Endothelial cell of umbilical vein (primary cell): ENCODE results near the gene INHA.

Experiments
- EZH2 ChIP-seq: IDR thresholded peaks from 2 replicates; pipeline ENCODE4 v1.6.1; 2012; ENCODE audit warnings: borderline replicate concordance, low read depth, mild to moderate bottlenecking, moderate library complexity, low read length, inconsistent platforms; ENCODE audit not compliant: severe bottlenecking
- FOS ChIP-seq: IDR thresholded peaks from 2 replicates; pipeline ENCODE4 v1.6.1; 2011; ENCODE audit warnings: mild to moderate bottlenecking, low read length, moderate library complexity, borderline replicate concordance; ENCODE audit not compliant: insufficient read depth
- GATA2 ChIP-seq: IDR thresholded peaks from 2 replicates; pipeline ENCODE4 v1.7.0; 2011; ENCODE audit warnings: low read depth, mild to moderate bottlenecking, moderate library complexity, mixed read lengths, low read length; ENCODE audit not compliant: insufficient read length, insufficient read depth
- JUN ChIP-seq: IDR thresholded peaks from 2 replicates; pipeline ENCODE4 v1.6.1; 2011; ENCODE audit warnings: borderline replicate concordance, low read depth; ENCODE audit not compliant: insufficient read length, insufficient read depth
- MYC ChIP-seq: IDR thresholded peaks from one replicate; pipeline ENCODE4 v1.6.1; 2011; ENCODE audit warnings: mild to moderate bottlenecking, low read depth, low read length
- POLR2A ChIP-seq: IDR thresholded peaks from 2 replicates; pipeline ENCODE4 v1.6.1; 2012; ENCODE audit warnings: low read depth, mild to moderate bottlenecking, control low read depth, low read length
- TF ChIP-seq, protein P1 (sequence below), 2 donors: IDR thresholded peaks; 1 replicate in 1 of 2; 2 replicates in 1 of 2; pipeline ENCODE4 v1.5.1; 2011; ENCODE audit warnings: low read length in 2 of 2, mild to moderate bottlenecking in 2 of 2, moderate library complexity in 2 of 2, control low read depth in 1 of 2, inconsistent platforms in 1 of 2, low read depth in 1 of 2; ENCODE audit not compliant: insufficient read depth in 1 of 2; ENCODE audit errors: extremely low read depth in 1 of 2
- TF ChIP-seq, protein P2 (sequence below): IDR thresholded peaks from 2 replicates; pipeline ENCODE4 v1.6.1; 2011; ENCODE audit not compliant: insufficient read depth, insufficient read length

DNA sequence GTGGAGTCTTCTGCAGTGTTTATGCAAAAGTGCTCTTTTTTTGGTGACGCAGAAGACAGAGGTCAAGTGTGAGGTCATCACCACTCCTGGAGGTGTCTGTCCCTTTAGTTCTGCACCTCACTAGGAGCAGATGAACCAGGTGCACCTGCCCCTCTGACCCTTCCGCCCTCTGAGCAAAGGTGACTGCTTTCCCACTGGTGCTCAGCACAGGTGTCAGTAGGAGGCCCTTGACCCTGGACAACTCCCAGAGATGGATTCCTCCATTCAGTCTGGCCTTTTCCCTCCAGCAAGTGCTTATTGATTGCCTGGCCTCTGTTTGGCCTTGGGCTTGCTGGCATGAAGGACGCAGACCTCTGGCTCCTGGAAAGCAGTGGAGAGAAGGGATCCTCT is 46.6 kb downstream of the INHA start:
- TF ChIP-seq, protein P1, sequence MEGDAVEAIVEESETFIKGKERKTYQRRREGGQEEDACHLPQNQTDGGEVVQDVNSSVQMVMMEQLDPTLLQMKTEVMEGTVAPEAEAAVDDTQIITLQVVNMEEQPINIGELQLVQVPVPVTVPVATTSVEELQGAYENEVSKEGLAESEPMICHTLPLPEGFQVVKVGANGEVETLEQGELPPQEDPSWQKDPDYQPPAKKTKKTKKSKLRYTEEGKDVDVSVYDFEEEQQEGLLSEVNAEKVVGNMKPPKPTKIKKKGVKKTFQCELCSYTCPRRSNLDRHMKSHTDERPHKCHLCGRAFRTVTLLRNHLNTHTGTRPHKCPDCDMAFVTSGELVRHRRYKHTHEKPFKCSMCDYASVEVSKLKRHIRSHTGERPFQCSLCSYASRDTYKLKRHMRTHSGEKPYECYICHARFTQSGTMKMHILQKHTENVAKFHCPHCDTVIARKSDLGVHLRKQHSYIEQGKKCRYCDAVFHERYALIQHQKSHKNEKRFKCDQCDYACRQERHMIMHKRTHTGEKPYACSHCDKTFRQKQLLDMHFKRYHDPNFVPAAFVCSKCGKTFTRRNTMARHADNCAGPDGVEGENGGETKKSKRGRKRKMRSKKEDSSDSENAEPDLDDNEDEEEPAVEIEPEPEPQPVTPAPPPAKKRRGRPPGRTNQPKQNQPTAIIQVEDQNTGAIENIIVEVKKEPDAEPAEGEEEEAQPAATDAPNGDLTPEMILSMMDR (IDR thresholded peaks at IDR 0.05; ENCODE audit: extremely low read depth in 1 of 2, insufficient read depth in 1 of 2, low read depth in 1 of 2, low read length in 2 of 2) = no peak
- no peak for TF ChIP-seq POLR2A
- TF ChIP-seq JUN = no peak
- TF ChIP-seq, protein P2, sequence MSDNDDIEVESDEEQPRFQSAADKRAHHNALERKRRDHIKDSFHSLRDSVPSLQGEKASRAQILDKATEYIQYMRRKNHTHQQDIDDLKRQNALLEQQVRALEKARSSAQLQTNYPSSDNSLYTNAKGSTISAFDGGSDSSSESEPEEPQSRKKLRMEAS = no peak
- TF ChIP-seq FOS = no peak
- TF ChIP-seq GATA2 = no peak
- no peak for TF ChIP-seq EZH2
- no peak for TF ChIP-seq MYC
